Cardiac fibroblast (primary cell): ENCODE data around the gene STK11IP.
A peak's percentile ranks its signal among the peaks of the same experiment; 100 is the strongest.

Source experiments
- DNase-seq, 2 donors: peaks; one replicate each; pipeline versions ENCODE4 v3.0.0 to v3.0.0-alpha.2; 2010; ENCODE audit warnings: low read depth in 2 of 2
- H3K4me3 ChIP-seq, 2 donors: replicated peaks in 1 of 2; 1 replicate in 1 of 2; 2 replicates in 1 of 2; pipeline ENCODE4 v1.5.1; 2011; ENCODE audit warnings: low read depth in 2 of 2, low read length in 2 of 2, mild to moderate bottlenecking in 2 of 2, moderate library complexity in 1 of 2
- CTCF ChIP-seq: IDR thresholded peaks from one replicate; pipeline ENCODE4 v1.5.1; 2011; ENCODE audit warnings: low read depth, mild to moderate bottlenecking, low read length, inconsistent platforms

STK11IP gene

GRCh38 chr2:219615894-219616293, 18.2 kb downstream of the STK11IP start:
- TF ChIP-seq CTCF = no peak
- H3K4me3 ChIP-seq = no peak overlapping the region
- DNase-seq = no peak

- no peak for TF ChIP-seq CTCF
- DNase-seq = no peak
Observed at GRCh38 chr2:219616550-219616949, 18.9 kb downstream of the STK11IP start.

GRCh38 chr2:219618733-219619122, 21.1 kb downstream of the STK11IP start:
- no peak for TF ChIP-seq CTCF
- no peak overlapping the region for H3K4me3 ChIP-seq
- DNase-seq = no peak

More at GRCh38 chr2:219616550-219616949, 18.9 kb downstream of the STK11IP start:
- no peak overlapping the region for H3K4me3 ChIP-seq

GRCh38 chr2:219619235-219619634, 21.6 kb downstream of the STK11IP start:
- H3K4me3 ChIP-seq = no peak overlapping the region
- no peak for DNase-seq
- TF ChIP-seq CTCF = no peak

GRCh38 chr2:219620546-219620945, 22.9 kb downstream of the STK11IP start:
- TF ChIP-seq CTCF = no peak
- no peak for DNase-seq

GRCh38 chr2:219621935-219622334, 24.3 kb downstream of the STK11IP start:
- no peak overlapping the region for H3K4me3 ChIP-seq
- TF ChIP-seq CTCF = no peak
- no peak for DNase-seq

More at GRCh38 chr2:219620546-219620945, 22.9 kb downstream of the STK11IP start:
- no peak overlapping the region for H3K4me3 ChIP-seq

- DNase-seq = peak in 1 of 2 donors; percentile 18
- H3K4me3 ChIP-seq = no peak overlapping the region
- TF ChIP-seq CTCF = no peak
Observed at GRCh38 chr2:219622472-219622871, 24.8 kb downstream of the STK11IP start.
